Activated B cell treated with CpG ODN at 0.5 μM for 24 hours (primary cell): Measurements from ENCODE around the gene EFNA5. TPM values are rescaled to one million over a fixed set of nuclear protein-coding genes. Genes with fewer than 3 reads are reported as not detected.

ENCODE experiments used
- ATAC-seq: fragments of 200-7000 bp; cut with Tn5 transposase; one replicate; pipeline ENCODE4 v1.10.0; 2021; ENCODE audit warnings: low read depth, mild to moderate bottlenecking, moderate library complexity
- CTCF ChIA-PET: fragments of 350-600 bp; sonication (Branson Sonifier 250); formaldehyde crosslinking; loops from one replicate; lab custom pipeline; 2021; ENCODE audit warnings: antibody characterized with exemption; lab: Charles Lee
- POLR2A ChIA-PET: fragments of 350-600 bp; sonication (Branson Sonifier 250); formaldehyde crosslinking; loops from one replicate; lab custom pipeline; 2021; ENCODE audit warnings: antibody characterized with exemption; lab: Charles Lee
- DNase-seq: peaks from one replicate; pipeline ENCODE4 v3.0.0; 2022
- H3K27ac Mint-ChIP-seq: one replicate; pipeline ENCODE4 v1.8.0; 2020; ENCODE audit warnings: mixed read lengths
- H3K27me3 Mint-ChIP-seq: one replicate; pipeline ENCODE4 v1.8.0; 2021; ENCODE audit warnings: mixed read lengths
- H3K36me3 Mint-ChIP-seq: one replicate; pipeline ENCODE4 v1.8.0; 2021; ENCODE audit warnings: low read depth, mixed read lengths
- H3K4me1 Mint-ChIP-seq: one replicate; pipeline ENCODE4 v1.8.0; 2021; ENCODE audit warnings: mixed read lengths
- H3K4me3 Mint-ChIP-seq: one replicate; pipeline ENCODE4 v1.8.0; 2020; ENCODE audit warnings: mild to moderate bottlenecking, mixed read lengths
- H3K9me3 Mint-ChIP-seq: one replicate; pipeline ENCODE4 v1.8.0; 2020; ENCODE audit warnings: mixed read lengths
- CTCF ChIP-seq: fragments of 200-600 bp; IDR thresholded peaks from one replicate; pipeline ENCODE4 v1.8.0; 2022; ENCODE audit warnings: antibody characterized with exemption, mild to moderate bottlenecking
- intact Hi-C: fragments of 100-400 bp; cut with micrococcal nuclease; formaldehyde crosslinking; loops from one replicate; pipeline ENCODE4 v1.15.1; 2024
- total RNA-seq: library from RNA; stranded (reverse); gene quantifications from 2 replicates; pipeline ENCODE4 v1.2.3, GENCODE V29; 2022

EFNA5 gene
- total RNA-seq, 1 donor from 2014 or later = not detected

DNA sequence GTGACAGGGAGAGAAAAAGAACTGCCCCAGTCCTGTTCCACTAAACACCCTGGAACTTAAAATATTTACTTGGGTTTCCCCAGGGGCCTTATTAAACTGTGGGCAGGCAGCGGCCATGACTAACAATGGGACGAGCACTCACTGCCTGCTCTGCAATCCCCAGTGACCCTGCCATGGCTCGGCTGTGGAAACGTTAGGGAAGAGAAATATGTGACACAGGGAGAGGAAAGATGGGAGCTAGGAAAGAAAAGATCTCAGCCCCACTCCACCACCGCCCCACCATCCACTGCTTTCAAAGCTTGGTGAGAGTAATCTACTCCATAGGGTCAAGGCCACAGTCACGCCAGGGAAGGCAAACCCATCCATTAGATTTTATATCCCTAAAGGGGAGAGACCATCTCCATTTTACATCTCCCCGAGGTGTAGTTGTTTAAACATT lies 117.6 kb downstream of the EFNA5 start:
- intact Hi-C loops = no loop called here
- H3K27ac Mint-ChIP-seq = no peak overlapping the region
- no peaks in the 10 kb centered on the region for H3K36me3 Mint-ChIP-seq
- ATAC-seq = no peak
- no peaks in the 10 kb centered on the region for H3K9me3 Mint-ChIP-seq
- ChIA-PET CTCF (no interaction called here), POLR2A (no interaction called here)
- no peaks in the 10 kb centered on the region for H3K27me3 Mint-ChIP-seq
- no peak for DNase-seq
- no peak for TF ChIP-seq CTCF
- no peak overlapping the region for H3K4me3 Mint-ChIP-seq
- no peaks in the 10 kb centered on the region for H3K4me1 Mint-ChIP-seq

DNA sequence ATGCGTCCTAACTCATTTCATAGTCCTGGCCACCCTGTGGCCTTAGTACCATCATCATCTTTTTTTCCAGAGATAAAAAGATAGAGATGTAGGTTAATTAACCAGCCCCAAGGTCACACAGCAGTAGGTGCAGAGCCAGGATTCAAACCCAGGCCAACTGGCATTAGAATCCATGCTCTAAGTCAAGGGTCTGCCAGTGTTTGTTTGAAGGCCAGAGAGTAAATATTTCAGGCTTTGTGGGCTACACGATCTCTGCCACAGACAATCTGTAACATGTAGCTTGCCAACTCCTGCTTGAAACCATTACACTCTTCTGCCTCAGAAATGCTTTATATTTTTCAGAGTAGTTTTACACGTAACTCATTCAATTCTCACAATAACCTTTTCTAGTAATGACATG lies 119.6 kb downstream of the EFNA5 start:
- no peaks in the 10 kb centered on the region for H3K27me3 Mint-ChIP-seq
- ATAC-seq (no peak), DNase-seq (no peak)
- H3K27ac Mint-ChIP-seq = no peak overlapping the region
- no peak for TF ChIP-seq CTCF
- ChIA-PET CTCF (no interaction called here), POLR2A (no interaction called here)
- H3K36me3 Mint-ChIP-seq = no peaks in the 10 kb centered on the region
- no peaks in the 10 kb centered on the region for H3K9me3 Mint-ChIP-seq
- intact Hi-C loops = no loop called here
- H3K4me3 Mint-ChIP-seq = no peak overlapping the region
- no peaks in the 10 kb centered on the region for H3K4me1 Mint-ChIP-seq

DNA sequence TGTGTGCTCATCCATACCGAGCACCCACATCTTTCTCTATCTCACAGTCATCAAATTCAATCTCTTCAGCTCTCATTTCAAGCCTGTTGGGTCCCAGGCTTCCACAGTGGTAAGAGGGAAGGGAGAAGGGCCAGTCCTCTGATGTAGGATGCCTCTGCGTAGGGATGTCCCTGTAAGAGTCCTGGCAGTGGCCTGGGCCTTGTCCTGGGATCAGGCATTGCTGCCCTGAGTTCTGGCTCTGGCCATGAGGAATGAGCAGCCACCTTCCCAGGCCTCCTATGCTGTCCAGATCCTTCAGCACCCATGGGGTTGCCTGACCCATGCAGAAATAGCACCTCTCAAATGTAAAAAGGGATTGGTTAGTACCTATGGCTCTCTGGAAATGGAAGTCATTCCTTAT lies 121.2 kb downstream of the EFNA5 start:
- Mint-ChIP-seq H3K4me1 (no peaks in the 10 kb centered on the region), H3K4me3 (no peak overlapping the region), H3K27ac (no peak overlapping the region), H3K9me3 (no peaks in the 10 kb centered on the region), H3K27me3 (no peaks in the 10 kb centered on the region), H3K36me3 (no peaks in the 10 kb centered on the region)
- DNase-seq (no peak), ATAC-seq (no peak)
- POLR2A ChIA-PET = no interaction called here
- no peak for TF ChIP-seq CTCF
- CTCF ChIA-PET = no interaction called here
- intact Hi-C loops = no loop called here

DNA sequence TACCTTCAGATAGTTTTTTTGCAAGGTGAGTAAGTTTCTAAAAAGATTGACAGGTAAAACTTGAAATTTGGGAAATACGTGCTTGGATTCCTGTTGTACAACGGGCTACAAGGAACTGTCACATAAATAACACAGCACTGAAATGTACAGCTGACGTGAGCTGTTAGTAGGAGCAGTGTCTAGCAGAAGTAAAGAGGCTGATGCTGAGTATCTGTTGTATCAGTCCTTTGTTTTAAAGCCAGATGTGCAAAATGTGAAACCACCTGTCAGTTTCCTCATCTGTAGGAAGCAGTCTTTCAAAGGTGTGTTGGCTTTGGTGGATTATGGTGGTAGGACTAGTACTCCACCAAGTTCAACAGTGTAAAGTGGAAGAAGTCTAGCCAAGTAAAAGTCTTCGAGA lies 122.3 kb downstream of the EFNA5 start:
- intact Hi-C loops = no loop called here
- H3K9me3 Mint-ChIP-seq = no peaks in the 10 kb centered on the region
- H3K27ac Mint-ChIP-seq = no peak overlapping the region
- no peak for DNase-seq
- no peaks in the 10 kb centered on the region for H3K4me1 Mint-ChIP-seq
- H3K36me3 Mint-ChIP-seq = no peaks in the 10 kb centered on the region
- no peaks in the 10 kb centered on the region for H3K27me3 Mint-ChIP-seq
- no peak overlapping the region for H3K4me3 Mint-ChIP-seq
- POLR2A ChIA-PET = no interaction called here
- CTCF ChIA-PET = no interaction called here
- TF ChIP-seq CTCF = no peak
- ATAC-seq = no peak

DNA sequence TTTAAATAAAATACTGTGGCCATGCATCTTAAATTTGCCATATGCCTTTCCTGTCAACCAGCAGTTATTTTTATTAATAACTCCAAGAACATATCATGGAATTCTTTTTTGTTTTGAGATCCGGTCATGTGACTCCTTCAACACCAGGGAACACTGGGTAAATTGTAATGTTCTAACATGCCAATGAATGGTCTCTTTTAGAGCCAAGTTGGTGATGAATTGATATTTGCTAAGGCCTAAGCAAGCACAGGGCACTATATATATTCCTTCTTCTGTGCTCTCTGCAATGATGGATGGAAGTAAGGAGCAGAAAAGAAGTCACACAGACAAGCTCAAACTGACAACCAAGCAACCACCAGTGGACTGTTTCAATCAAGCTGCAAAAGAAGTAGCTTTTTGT lies 124.0 kb downstream of the EFNA5 start:
- no peak overlapping the region for H3K27ac Mint-ChIP-seq
- ChIA-PET POLR2A (no interaction called here), CTCF (interaction anchor here (1.2 kb wide), 1 partner anchor 26 kb away, joined by 3 read pairs; no protein-coding TSS in a partner anchor)
- intact Hi-C loops = no loop called here
- TF ChIP-seq CTCF = no peak
- no peaks in the 10 kb centered on the region for H3K9me3 Mint-ChIP-seq
- no peaks in the 10 kb centered on the region for H3K4me1 Mint-ChIP-seq
- H3K4me3 Mint-ChIP-seq = no peak overlapping the region
- ATAC-seq (no peak), DNase-seq (no peak)
- H3K27me3 Mint-ChIP-seq = no peaks in the 10 kb centered on the region
- H3K36me3 Mint-ChIP-seq = no peaks in the 10 kb centered on the region
